HG02763 (cell line): ENCODE data around the gene TFG.

ENCODE experiments used
- ATAC-seq: cut with Tn5 transposase; IDR thresholded peaks from one replicate; pipeline ENCODE4 v1.9.1; 2021; ENCODE audit warnings: mild to moderate bottlenecking, moderate library complexity; ENCODE audit not compliant: unreplicated experiment

Gene TFG

GRCh38 chr3:100753846-100754245 is 44.6 kb downstream of the TFG start:
- ATAC-seq, result no peak

- ATAC-seq, result no peak
These were observed 45.5 kb downstream of the TFG start for GRCh38 chr3:100754563-100755334.

GRCh38 chr3:100756441-100756840 is 47.1 kb downstream of the TFG start:
- ATAC-seq, result no peak

- no peak for ATAC-seq
These were observed 49.9 kb downstream of the TFG start for GRCh38 chr3:100759159-100759558.

- ATAC-seq, result no peak
These were observed 50.7 kb downstream of the TFG start for GRCh38 chr3:100759950-100760349.

GRCh38 chr3:100760377-100760776 is 51.1 kb downstream of the TFG start:
- ATAC-seq, result no peak

- no peak for ATAC-seq
These were observed 52.1 kb downstream of the TFG start for GRCh38 chr3:100761211-100761942.

GRCh38 chr3:100761951-100762350 is 52.7 kb downstream of the TFG start:
- no peak for ATAC-seq

- ATAC-seq, result no peak
These were observed 56.2 kb downstream of the TFG start for GRCh38 chr3:100765437-100765975.

- ATAC-seq, result no peak
These were observed 56.8 kb downstream of the TFG start for GRCh38 chr3:100766069-100766468.

GRCh38 chr3:100769693-100770092 is 60.4 kb downstream of the TFG start:
- no peak for ATAC-seq

- ATAC-seq, result no peak
These were observed 65.9 kb downstream of the TFG start for GRCh38 chr3:100775226-100775625.

- ATAC-seq, result no peak
These were observed 66.4 kb downstream of the TFG start for GRCh38 chr3:100775669-100776068.

- ATAC-seq, result no peak
These were observed 66.9 kb downstream of the TFG start for GRCh38 chr3:100776097-100776729.

GRCh38 chr3:100776746-100777145 is 67.5 kb downstream of the TFG start:
- ATAC-seq, result no peak

GRCh38 chr3:100777271-100777670 is 68.0 kb downstream of the TFG start:
- no peak for ATAC-seq

- ATAC-seq, result no peak
These were observed 70.2 kb downstream of the TFG start for GRCh38 chr3:100779480-100779879.

GRCh38 chr3:100780071-100780622 is 70.9 kb downstream of the TFG start:
- ATAC-seq, result no peak

- no peak for ATAC-seq
These were observed 72.0 kb downstream of the TFG start for GRCh38 chr3:100781301-100781700.

GRCh38 chr3:100782348-100782747 is 73.1 kb downstream of the TFG start:
- no peak for ATAC-seq

GRCh38 chr3:100782906-100783305 is 73.6 kb downstream of the TFG start:
- no peak for ATAC-seq
